Measurements from ENCODE around the gene SLC27A4.

GRCh38 chr9:128341435-128341849 is 1.1 kb downstream of the SLC27A4 start:
- TF ChIP-seq CTCF (conservative IDR thresholded peaks at IDR 0.05 in 1 of 2, IDR thresholded peaks at IDR 0.05 in 1 of 2; ENCODE audit: extremely low read depth in 1 of 2, insufficient read depth in 1 of 2, low read depth in 1 of 2, low read length in 2 of 2) (peak; percentile 81 to 83), EZH2 (IDR thresholded peaks at IDR 0.05; ENCODE audit: borderline replicate concordance, low read length) (no peak)
